HEK293 (cell line): ENCODE measurements around the gene ARL15.
"Not testable (repeated sequence)": the region's sequence is repeated elsewhere in the genome, so short reads cannot be mapped to it uniquely, and the experiment has no call there.

Experiments
- CTCF ChIA-PET: fragments of 350-600 bp; formaldehyde crosslinking; extraction: SDS; loops from one replicate; lab custom pipeline; 2021; ENCODE audit warnings: antibody characterized with exemption; lab: Yijun Ruan, JAX
- POLR2A ChIA-PET: fragments of 300-600 bp; formaldehyde crosslinking; extraction: SDS; loops from one replicate; lab custom pipeline; 2020; ENCODE audit warnings: antibody characterized with exemption, inconsistent platforms; lab: Yijun Ruan, JAX
- H3K27ac ChIP-seq: fragments of 200-500 bp; sonication (Bioruptor generic); 2 replicates; pipeline ENCODE4 v1.5.1; 2014; ENCODE audit warnings: low read depth, low read length, control low read depth, inconsistent platforms; ENCODE audit errors: extremely low read depth
- H3K36me3 ChIP-seq, 2 experiments: fragments of 200-500 bp in 1 of 2; sonication (Bioruptor generic) in 1 of 2; 1 replicate in 1 of 2; 2 replicates in 1 of 2; pipeline ENCODE4 v1.5.1; 2014 to 2017; ENCODE audit warnings: inconsistent platforms in 2 of 2, low read length in 2 of 2; ENCODE audit not compliant: control insufficient read depth in 2 of 2, insufficient read depth in 1 of 2
- H3K4me1 ChIP-seq: fragments of 200-500 bp; sonication (Bioruptor generic); 2 replicates; pipeline ENCODE4 v1.5.1; 2014; ENCODE audit warnings: mild to moderate bottlenecking, low read length, inconsistent platforms; ENCODE audit not compliant: control insufficient read depth, insufficient read depth
- H3K4me3 ChIP-seq: 2 replicates; pipeline ENCODE4 v1.5.1; 2011; ENCODE audit warnings: low read depth, mild to moderate bottlenecking, control low read depth, low read length, moderate library complexity
- H3K9me3 ChIP-seq: fragments of 200-500 bp; sonication (Bioruptor generic); 2 replicates; pipeline ENCODE4 v1.5.1; 2014; ENCODE audit warnings: low read depth, low read length, inconsistent platforms; ENCODE audit not compliant: control insufficient read depth, insufficient read depth
- GFI1B ChIP-seq: fragments of 450-650 bp; formaldehyde crosslinking; IDR thresholded peaks from 2 replicates; pipeline ENCODE4 v1.5.1; 2016; ENCODE audit warnings: missing biosample characterization, missing genetic modification characterization
- PRDM6 ChIP-seq: fragments of 450-650 bp; formaldehyde crosslinking; IDR thresholded peaks from 2 replicates; pipeline ENCODE4 v1.5.1; 2017; ENCODE audit warnings: missing biosample characterization, missing genetic modification characterization
- SCRT1 ChIP-seq: fragments of 450-650 bp; formaldehyde crosslinking; IDR thresholded peaks from 2 replicates; pipeline ENCODE4 v1.5.1; 2016; ENCODE audit warnings: missing biosample characterization, missing genetic modification characterization, borderline replicate concordance
- WT1 ChIP-seq: fragments of 450-650 bp; formaldehyde crosslinking; IDR thresholded peaks from 2 replicates; pipeline ENCODE4 v1.5.1; 2016; ENCODE audit warnings: missing biosample characterization, missing genetic modification characterization
- ZNF114 ChIP-seq: fragments of 450-650 bp; formaldehyde crosslinking; IDR thresholded peaks from 2 replicates; pipeline ENCODE4 v1.5.0; 2017; ENCODE audit warnings: missing biosample characterization, missing genetic modification characterization
- ZNF175 ChIP-seq: fragments of 450-650 bp; formaldehyde crosslinking; IDR thresholded peaks from 2 replicates; pipeline ENCODE4 v1.5.1; 2016; ENCODE audit warnings: missing biosample characterization, missing genetic modification characterization
- ZNF530 ChIP-seq: fragments of 450-650 bp; formaldehyde crosslinking; IDR thresholded peaks from 2 replicates; pipeline ENCODE4 v1.5.1; 2016; ENCODE audit warnings: low read depth, missing biosample characterization, missing genetic modification characterization
- ZNF548 ChIP-seq: fragments of 450-650 bp; formaldehyde crosslinking; IDR thresholded peaks from 2 replicates; pipeline ENCODE4 v1.5.1; 2016; ENCODE audit warnings: missing biosample characterization, missing genetic modification characterization
- ZNF561 ChIP-seq: fragments of 450-650 bp; IDR thresholded peaks from 2 replicates; pipeline ENCODE4 v1.5.1; 2018; ENCODE audit warnings: missing biosample characterization, missing genetic modification characterization, borderline replicate concordance
- ZNF585B ChIP-seq: fragments of 450-650 bp; formaldehyde crosslinking; IDR thresholded peaks from 2 replicates; pipeline ENCODE4 v1.5.1; 2016; ENCODE audit warnings: missing biosample characterization, missing genetic modification characterization
- ZNF596 ChIP-seq: fragments of 450-650 bp; IDR thresholded peaks from 2 replicates; pipeline ENCODE4 v1.5.0; 2018; ENCODE audit warnings: missing biosample characterization, mild to moderate bottlenecking, missing genetic modification characterization, moderate library complexity
- ZNF654 ChIP-seq: fragments of 450-650 bp; formaldehyde crosslinking; IDR thresholded peaks from 2 replicates; pipeline ENCODE4 v1.5.1; 2016; ENCODE audit warnings: low read depth, missing biosample characterization, missing genetic modification characterization
- ZNF791 ChIP-seq: fragments of 450-650 bp; formaldehyde crosslinking; IDR thresholded peaks from 2 replicates; pipeline ENCODE4 v1.5.1; 2016; ENCODE audit warnings: missing biosample characterization, missing genetic modification characterization
- TF ChIP-seq, protein P1 (sequence below): fragments of 450-650 bp; formaldehyde crosslinking; IDR thresholded peaks from 2 replicates; pipeline ENCODE4 v1.5.1; 2016; ENCODE audit warnings: missing biosample characterization, missing genetic modification characterization

ARL15 gene

GRCh38 chr5:54360089-54360488, 49.7 kb upstream of the ARL15 start (continued):
- TF ChIP-seq ZNF175 (tag by site-specific recombination), result no peak
- TF ChIP-seq ZNF530, result no peak
- no peak for TF ChIP-seq GFI1B (tag by site-specific recombination)
- no peak for TF ChIP-seq PRDM6 (tag by site-specific recombination)

DNA sequence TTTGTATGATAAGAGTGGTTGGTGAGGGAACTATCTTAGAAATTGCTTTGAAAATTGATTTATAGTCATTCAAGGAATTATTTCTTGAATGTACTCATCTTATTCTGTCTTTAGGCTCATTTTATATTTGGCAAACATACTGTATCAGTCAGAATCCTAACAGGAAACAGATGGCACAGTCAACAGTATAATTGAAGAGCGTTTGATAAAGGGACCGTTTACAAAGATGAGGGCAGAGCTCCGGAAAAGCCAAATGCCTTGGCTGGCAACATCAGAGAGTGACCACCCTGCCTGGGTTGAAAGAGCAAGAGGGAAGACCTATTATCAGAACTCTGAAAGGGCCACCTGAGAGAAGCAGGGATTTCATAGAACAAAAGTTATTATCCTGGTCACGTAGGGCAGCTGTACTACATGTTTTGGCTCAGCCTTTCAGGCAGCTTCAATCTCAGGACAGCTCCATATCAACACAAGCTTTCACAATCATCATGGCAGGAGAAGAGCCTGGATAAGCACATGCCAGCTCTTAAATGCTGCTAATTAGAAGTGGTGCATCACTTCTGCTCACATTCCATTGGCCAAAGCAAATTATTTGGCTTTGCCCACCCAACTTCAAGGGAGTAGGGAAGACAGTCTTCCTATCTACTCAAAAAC, 47.2 kb upstream of the ARL15 start:
- H3K36me3 ChIP-seq, result no peaks in the 10 kb centered on the region
- H3K4me3 ChIP-seq, result no peak overlapping the region
- no peak overlapping the region for H3K27ac ChIP-seq
- no peaks in the 10 kb centered on the region for H3K9me3 ChIP-seq
- no peak for TF ChIP-seq WT1 (tag by site-specific recombination)
- TF ChIP-seq ZNF114 (tag by site-specific recombination), result no peak
- TF ChIP-seq, protein P1, sequence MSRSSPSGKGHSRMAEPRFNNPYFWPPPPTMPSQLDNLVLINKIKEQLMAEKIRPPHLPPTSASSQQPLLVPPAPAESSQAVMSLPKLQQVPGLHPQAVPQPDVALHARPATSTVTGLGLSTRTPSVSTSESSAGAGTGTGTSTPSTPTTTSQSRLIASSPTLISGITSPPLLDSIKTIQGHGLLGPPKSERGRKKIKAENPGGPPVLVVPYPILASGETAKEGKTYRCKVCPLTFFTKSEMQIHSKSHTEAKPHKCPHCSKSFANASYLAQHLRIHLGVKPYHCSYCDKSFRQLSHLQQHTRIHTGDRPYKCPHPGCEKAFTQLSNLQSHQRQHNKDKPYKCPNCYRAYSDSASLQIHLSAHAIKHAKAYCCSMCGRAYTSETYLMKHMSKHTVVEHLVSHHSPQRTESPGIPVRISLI, result no peak
- no peak for TF ChIP-seq SCRT1 (tag by site-specific recombination)
- TF ChIP-seq ZNF596 (tag by site-specific recombination), result no peak
- no peak for TF ChIP-seq ZNF548 (tag by site-specific recombination)
- no peak for TF ChIP-seq ZNF654 (tag by site-specific recombination)
- no peak for TF ChIP-seq ZNF561
- TF ChIP-seq ZNF791, result no peak
- TF ChIP-seq, all 188 proteins: peak for 0
- ChIA-PET CTCF (no interaction called here), POLR2A (no interaction called here)
- no peaks in the 10 kb centered on the region for H3K4me1 ChIP-seq

DNA sequence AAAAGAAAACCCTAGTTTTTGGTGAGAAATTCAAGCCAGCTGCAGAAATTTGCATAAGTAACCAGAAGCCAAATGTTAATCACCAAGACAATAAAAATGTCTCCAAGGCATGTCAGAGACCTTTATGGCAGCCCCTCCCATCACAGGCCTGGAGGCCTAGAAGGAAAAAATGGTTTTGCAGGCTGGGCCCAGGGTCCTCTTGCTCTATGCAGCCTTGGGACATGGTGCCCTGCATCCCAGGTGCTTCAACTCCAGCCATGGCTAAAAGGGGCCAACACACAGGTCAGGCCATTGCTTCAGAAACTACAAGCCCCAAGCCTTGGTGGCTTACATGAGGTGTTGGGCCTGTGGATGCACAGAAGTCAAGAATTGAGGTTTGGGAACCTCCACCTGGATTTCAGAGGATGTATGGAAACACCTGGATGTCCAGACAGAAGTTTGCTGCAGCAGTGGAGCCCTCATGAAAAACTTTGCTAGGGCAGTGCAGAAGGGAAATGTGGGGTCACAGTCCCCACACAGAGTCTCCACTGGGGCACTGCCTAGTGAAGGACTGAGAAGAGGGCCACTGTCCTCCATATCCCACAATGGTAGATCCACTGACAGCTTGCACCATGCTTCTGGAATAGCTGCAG, 43.7 kb upstream of the ARL15 start:
- H3K27ac ChIP-seq, CTCF ChIA-PET, H3K4me3 ChIP-seq, H3K9me3 ChIP-seq, H3K36me3 ChIP-seq, H3K4me1 ChIP-seq, POLR2A ChIA-PET: not testable (repeated sequence)
- peak; percentile 93 for TF ChIP-seq ZNF585B

GRCh38 chr5:54352580-54352979, 42.2 kb upstream of the ARL15 start:
- H3K4me1 ChIP-seq, H3K36me3 ChIP-seq, H3K4me3 ChIP-seq, H3K27ac ChIP-seq, H3K9me3 ChIP-seq, POLR2A ChIA-PET: not testable (repeated sequence)
- CTCF ChIA-PET, result interaction anchor here (1.1 to 1.4 kb wide), 2 partner anchors 8 to 20 kb away, joined by 3 read pairs; no protein-coding TSS in a partner anchor
